Neuron (in vitro differentiated cells): ENCODE results near the gene ZFYVE28.

ENCODE experiments used
- H2AFZ ChIP-seq: one replicate; pipeline ENCODE4 v1.6.1; 2013; ENCODE audit warnings: low read depth, mild to moderate bottlenecking, inconsistent platforms, low read length, moderate library complexity
- H3K27me3 ChIP-seq: one replicate; pipeline ENCODE4 v1.6.1; 2013; ENCODE audit warnings: low read length; ENCODE audit not compliant: insufficient read depth
- H3K36me3 ChIP-seq: one replicate; pipeline ENCODE4 v1.6.1; 2013; ENCODE audit warnings: low read length; ENCODE audit not compliant: insufficient read depth
- H3K4me1 ChIP-seq: one replicate; pipeline ENCODE4 v1.6.1; 2013; ENCODE audit warnings: low read length; ENCODE audit not compliant: insufficient read depth
- H3K4me3 ChIP-seq: 2 replicates; pipeline ENCODE4 v1.5.1; 2013; ENCODE audit warnings: mild to moderate bottlenecking, low read length, moderate library complexity
- H3K9me3 ChIP-seq: one replicate; pipeline ENCODE4 v1.6.1; 2013; ENCODE audit warnings: low read length

The ZFYVE28 gene

DNA sequence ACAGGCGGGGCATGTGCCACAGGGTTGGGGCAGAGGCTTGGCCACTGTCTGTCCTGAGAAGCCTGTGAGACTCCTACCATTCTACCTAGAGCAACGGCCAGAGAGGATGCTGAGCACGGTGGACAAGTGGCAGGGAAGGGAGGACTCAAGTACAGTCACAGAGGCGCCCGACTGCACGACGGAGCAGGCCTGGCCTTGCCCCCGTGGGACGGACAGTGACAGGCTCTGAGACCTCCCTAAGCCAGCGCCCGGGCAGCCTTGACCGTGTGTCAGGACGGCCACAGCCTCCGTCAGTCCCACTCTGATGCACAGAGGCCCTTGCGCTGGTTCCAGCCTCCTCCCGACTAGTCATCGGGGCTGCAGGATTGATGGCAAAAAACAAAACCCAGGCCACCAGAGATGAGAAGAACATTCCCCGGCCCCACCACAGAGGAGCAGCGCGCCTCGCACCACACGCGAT, 119.9 kb downstream of the ZFYVE28 start:
- Histone ChIP-seq H3K4me1 (no peaks in the 10 kb centered on the region), H3K27me3 (peaks cover 7% of the 10 kb centered on the region), H3K4me3 (no peak overlapping the region), H2AFZ (no peak overlapping the region), H3K9me3 (peaks cover 7% of the 10 kb centered on the region), H3K36me3 (no peaks in the 10 kb centered on the region)

DNA sequence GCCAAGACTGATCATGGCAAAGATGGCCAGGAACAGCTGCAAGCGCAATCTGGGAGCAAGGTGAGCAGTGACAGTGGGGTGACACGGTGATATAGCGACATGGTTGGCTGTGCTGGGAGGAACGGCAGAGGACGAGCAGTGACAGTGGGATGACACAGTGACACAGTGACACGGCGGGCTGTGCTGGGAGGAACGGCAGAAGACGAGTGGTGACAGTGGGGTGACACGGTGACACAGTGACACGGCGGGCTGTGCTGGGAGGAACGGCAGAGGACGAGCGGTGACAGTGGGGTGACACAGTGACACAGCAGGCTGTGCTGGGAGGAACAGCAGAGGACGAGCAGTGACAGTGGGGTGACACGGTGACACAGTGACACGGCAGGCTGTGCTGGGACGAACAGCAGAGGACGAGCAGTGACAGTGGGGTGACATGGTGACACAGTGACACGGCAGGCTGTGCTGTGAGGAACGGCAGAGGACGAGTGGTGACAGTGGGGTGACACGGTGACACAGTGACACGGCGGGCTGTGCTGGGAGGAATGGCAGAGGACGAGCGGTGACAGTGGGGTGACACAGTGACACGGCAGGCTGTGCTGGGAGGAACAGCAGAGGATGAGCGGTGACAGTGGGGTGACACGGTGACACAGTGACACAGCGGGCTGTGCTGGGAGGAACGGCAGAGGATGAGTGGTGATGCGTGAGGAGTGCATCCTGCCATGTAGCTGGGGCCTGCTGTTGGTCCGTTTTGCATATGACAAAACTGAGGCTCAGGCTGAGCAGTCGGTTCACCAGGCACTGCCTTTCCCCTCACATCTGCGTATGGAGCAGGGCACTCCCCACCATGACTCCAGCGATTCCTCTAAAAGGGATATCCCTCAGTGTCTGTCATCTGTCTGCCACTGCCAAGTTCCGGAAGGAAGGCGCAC, 120.6 kb downstream of the ZFYVE28 start:
- Histone ChIP-seq H2AFZ (no peak overlapping the region), H3K4me1 (no peaks in the 10 kb centered on the region), H3K9me3 (peaks cover 7% of the 10 kb centered on the region), H3K27me3 (peaks cover 7% of the 10 kb centered on the region), H3K4me3 (no peak overlapping the region), H3K36me3 (no peaks in the 10 kb centered on the region)

DNA sequence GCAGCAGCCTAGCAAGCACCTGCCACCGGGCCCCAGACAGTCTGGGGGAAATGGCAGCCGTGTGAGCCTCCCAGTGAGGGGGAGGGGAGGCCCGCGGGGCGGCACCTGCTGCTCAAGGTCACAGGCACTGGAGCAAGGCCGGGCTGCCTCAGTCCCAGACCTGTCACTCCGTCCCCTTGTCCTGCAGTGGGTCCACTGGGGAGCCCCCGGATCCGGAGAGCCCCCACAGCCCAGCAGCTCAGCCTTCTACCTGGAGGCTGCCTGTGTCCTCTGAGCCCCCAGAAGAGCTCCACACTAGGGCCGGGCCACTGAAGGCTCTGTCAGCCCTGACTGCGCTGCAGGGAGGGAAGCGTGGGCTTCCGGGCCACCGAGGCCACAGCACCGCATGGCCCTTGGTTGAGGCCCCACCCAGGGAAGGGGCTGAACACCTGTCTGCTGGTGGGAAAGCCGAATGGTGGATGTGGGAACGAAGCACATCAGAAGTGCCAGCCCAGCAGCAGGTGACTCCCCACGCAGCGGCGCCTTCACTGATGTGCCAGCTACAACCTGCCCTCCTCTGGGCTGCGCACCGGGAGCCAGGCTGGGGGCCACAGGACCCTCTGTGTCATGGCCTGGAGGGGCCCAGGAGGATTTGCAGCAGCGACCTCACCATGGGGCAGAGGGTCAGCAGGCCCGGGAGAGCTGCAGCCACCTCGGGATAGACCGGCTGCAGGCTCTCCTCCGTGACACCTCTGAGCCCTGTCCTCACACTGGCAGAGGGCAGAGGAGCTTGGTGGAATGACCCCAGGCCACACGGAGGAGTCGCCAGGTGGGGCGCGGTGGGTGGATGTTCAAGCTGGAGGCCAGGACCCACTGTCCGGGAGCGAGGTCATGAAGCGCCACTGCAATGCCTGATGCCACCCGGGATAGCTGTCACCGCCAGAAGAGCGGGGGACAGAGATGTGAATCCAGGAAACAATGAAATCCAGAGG, 121.5 kb downstream of the ZFYVE28 start:
- Histone ChIP-seq H3K4me3 (no peak overlapping the region), H2AFZ (no peak overlapping the region), H3K27me3 (peaks cover 7% of the 10 kb centered on the region), H3K36me3 (no peaks in the 10 kb centered on the region), H3K9me3 (no peaks in the 10 kb centered on the region), H3K4me1 (no peaks in the 10 kb centered on the region)

DNA sequence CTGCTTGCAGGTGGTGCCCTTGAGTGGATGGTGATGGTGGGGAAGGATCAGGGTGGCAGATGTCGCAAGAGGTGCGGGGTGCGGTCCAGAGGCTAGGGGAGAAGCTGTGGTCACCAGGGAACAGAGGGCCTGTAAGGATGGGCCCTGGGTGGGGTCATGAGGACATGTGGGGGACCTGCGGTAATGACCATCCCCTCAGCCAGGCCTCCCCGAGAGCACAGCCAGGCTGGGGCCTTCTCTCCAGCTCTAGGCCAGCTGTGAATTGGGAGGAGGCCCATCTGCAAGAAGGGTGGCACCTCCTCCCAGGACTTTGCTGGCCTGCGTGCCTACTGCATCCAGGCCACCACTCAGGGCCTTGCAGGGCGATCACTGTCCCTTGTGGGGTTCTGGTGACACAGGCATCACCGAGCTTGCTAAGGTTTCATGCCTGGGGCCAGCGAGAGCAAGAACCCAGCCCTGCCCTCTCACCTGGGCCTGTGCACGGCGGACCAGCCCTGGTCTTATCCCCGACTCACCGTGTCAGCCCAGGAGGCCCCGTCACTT, 122.5 kb downstream of the ZFYVE28 start:
- no peaks in the 10 kb centered on the region for H3K4me1 ChIP-seq
- H3K9me3 ChIP-seq = no peaks in the 10 kb centered on the region
- no peak overlapping the region for H3K4me3 ChIP-seq
- H3K27me3 ChIP-seq = peaks cover 7% of the 10 kb centered on the region
- no peaks in the 10 kb centered on the region for H3K36me3 ChIP-seq
- no peak overlapping the region for H2AFZ ChIP-seq

DNA sequence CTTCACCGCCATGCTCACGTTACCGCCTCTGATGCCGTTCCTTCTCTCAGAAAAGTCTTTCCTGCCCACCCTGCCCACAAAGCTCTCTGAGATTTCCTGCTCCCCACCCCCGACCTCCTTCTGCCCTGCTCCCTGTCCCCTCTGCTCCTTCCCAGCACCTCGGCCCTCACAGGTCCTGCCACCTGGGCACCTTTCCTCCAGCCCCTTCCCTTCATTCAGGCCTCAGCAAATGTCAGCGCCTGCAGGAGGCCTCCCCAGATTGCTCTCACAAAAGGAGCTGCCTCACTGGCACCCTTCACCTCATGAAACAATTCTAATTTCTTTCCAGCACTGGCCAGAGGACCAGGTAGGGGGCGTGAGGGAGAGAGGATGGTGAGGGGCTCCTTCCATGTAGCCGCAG, 122.9 kb downstream of the ZFYVE28 start:
- no peak overlapping the region for H2AFZ ChIP-seq
- H3K36me3 ChIP-seq = no peaks in the 10 kb centered on the region
- H3K27me3 ChIP-seq = peaks cover 7% of the 10 kb centered on the region
- H3K9me3 ChIP-seq = no peaks in the 10 kb centered on the region
- H3K4me3 ChIP-seq = no peak overlapping the region
- H3K4me1 ChIP-seq = no peaks in the 10 kb centered on the region

DNA sequence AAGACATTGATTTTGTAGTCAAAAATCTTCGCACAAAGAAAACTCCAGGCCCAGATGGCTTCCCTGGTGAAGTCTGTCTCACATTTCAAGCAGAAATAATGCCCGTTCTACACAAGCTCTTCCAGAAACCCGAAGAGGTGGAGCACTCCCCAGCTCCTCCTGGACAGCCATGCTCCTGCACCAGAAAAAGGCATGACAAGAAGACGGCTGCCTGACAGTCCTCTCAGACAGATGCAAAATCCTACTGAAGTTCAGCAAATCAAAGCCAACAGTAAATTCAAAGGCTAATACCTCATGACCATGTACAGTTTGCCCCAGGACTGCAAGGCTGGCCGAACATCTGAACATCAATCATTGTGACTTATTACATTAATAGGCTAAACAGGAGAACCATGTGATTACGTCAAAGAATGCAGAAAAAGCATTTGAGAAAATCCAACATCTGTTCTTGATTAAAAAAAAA, 125.8 kb downstream of the ZFYVE28 start:
- Histone ChIP-seq H3K9me3 (no peaks in the 10 kb centered on the region), H2AFZ (no peak overlapping the region), H3K4me3 (no peak overlapping the region), H3K27me3 (peaks cover 5% of the 10 kb centered on the region), H3K36me3 (no peaks in the 10 kb centered on the region), H3K4me1 (no peaks in the 10 kb centered on the region)

DNA sequence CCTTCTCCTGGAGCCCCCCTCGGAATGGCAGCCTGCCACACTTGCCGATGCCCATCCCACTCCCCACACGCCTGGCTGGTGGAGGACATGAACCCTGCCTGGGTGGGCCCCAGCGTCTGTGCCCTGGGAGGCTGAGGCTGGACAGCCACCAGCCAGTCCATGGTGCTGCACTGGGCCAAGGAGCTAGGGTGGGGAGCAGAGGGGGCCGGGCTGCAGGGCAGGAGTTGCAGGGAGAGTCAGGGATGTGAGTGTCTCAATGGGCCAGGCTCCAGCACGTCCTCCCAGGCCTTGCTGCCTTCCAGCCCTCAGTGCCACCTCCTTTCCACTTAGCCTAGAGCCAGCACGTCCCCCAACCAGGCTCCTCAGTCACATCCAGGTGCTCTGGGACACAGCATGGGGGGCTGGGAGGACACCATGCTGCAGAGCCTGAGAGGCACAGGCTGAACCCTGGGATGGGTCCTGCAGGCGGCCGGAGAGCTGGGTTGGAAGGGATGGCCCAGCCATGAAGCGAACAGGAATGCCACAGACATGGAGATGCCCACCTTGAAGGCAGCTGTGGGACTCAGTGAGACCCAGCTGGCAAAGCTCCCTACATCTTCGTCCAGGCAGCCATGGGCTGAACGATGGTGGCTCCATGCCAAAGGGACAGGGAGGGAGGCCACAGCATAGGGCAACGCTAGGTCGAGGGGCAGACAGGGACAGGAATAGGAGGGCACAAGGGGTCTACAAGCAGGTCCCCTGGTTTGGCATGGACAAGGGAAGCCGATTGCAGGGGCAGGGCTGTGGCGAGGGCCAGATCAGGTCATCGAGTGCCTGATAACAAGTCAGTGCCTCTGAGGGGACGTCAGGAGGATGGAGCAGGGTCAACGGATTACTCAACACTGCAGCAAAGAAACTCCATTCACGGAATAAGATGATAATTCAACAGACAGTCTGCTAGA, 126.5 kb downstream of the ZFYVE28 start:
- H3K36me3 ChIP-seq = no peaks in the 10 kb centered on the region
- no peak overlapping the region for H2AFZ ChIP-seq
- no peak overlapping the region for H3K4me3 ChIP-seq
- H3K4me1 ChIP-seq = no peaks in the 10 kb centered on the region
- no peaks in the 10 kb centered on the region for H3K9me3 ChIP-seq
- H3K27me3 ChIP-seq = peaks cover 8% of the 10 kb centered on the region

DNA sequence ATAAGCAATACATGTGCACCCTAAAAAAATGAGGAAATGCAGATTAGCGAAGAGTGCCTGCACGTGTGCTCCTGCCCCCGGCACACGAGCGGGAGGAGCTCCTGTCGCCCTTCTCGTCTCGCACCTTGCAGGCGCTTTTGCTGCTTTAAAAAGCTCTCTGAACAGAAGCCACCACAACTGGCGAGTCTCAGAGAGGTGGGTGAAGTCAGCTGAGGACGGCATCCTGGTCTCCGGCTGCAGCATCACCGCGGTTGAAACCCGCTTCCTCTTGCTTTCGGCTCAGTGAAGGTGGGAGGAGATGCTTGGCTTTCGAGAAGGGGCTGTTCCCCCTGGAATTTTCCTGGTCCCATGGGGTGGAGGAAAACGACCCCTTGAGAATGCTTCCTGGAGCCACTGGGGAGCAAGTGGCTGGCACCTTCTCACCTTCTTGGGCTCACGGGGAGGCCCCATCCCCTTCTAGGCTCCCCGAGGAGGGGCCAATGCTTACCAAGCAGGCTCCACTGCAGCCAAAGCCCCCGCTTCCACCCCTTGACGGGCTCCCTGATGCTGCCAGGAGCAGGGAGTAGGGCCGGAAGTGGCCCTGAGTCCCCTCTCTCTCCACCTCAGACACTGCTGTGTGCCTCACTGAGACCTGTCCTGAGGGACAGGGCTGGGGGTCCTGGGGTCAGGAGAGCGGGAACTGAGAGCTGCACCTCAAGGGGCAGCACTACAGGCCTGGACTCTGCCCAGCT, 127.3 kb downstream of the ZFYVE28 start:
- H3K4me1 ChIP-seq = no peaks in the 10 kb centered on the region
- H3K27me3 ChIP-seq = peaks cover 9% of the 10 kb centered on the region
- no peak overlapping the region for H2AFZ ChIP-seq
- H3K4me3 ChIP-seq = no peak overlapping the region
- no peaks in the 10 kb centered on the region for H3K9me3 ChIP-seq
- no peaks in the 10 kb centered on the region for H3K36me3 ChIP-seq

DNA sequence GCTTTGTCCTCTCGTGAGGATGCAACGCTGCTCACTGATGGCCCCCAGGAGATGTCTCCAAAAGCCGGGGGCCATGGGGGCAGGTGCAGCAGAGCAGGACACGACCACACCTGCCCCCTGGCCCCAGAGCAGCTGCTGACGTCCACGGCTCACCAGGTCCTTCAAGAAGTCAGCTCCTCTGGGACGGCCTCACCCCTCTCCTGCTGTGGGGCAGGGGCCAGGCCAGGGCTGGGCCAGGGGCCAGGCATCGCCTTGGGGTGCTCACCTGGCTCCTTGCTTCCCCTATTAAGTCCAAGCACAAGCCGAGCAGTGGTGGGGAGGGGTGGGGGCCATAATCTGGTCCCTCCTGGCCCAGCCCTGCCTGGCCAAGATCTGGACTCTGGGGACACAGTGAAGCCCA, 128.0 kb downstream of the ZFYVE28 start:
- no peak overlapping the region for H2AFZ ChIP-seq
- no peaks in the 10 kb centered on the region for H3K36me3 ChIP-seq
- H3K4me3 ChIP-seq = no peak overlapping the region
- H3K4me1 ChIP-seq = no peaks in the 10 kb centered on the region
- no peaks in the 10 kb centered on the region for H3K9me3 ChIP-seq
- H3K27me3 ChIP-seq = peaks cover 10% of the 10 kb centered on the region

DNA sequence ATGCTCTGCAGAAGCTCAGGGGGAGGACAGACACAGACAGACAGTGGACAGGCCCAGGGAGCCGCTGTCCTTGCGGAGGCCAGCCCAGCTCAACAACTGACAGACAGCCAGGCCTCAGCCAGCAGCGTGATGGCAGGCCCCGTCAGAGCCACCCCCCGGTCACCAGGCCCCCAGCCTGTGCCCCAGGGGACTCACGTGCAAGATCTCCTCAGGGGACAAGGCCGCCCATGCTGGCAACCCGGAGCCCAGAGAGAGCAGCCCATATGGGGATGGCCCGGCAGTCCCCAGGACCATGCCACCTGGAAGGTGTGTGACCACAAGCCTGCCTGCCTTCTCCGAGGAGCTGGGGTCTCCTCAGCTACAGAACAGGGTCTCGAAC, 128.5 kb downstream of the ZFYVE28 start:
- H2AFZ ChIP-seq = no peak overlapping the region
- peaks cover 11% of the 10 kb centered on the region for H3K27me3 ChIP-seq
- no peak overlapping the region for H3K4me3 ChIP-seq
- no peaks in the 10 kb centered on the region for H3K36me3 ChIP-seq
- H3K4me1 ChIP-seq = no peaks in the 10 kb centered on the region
- no peaks in the 10 kb centered on the region for H3K9me3 ChIP-seq

DNA sequence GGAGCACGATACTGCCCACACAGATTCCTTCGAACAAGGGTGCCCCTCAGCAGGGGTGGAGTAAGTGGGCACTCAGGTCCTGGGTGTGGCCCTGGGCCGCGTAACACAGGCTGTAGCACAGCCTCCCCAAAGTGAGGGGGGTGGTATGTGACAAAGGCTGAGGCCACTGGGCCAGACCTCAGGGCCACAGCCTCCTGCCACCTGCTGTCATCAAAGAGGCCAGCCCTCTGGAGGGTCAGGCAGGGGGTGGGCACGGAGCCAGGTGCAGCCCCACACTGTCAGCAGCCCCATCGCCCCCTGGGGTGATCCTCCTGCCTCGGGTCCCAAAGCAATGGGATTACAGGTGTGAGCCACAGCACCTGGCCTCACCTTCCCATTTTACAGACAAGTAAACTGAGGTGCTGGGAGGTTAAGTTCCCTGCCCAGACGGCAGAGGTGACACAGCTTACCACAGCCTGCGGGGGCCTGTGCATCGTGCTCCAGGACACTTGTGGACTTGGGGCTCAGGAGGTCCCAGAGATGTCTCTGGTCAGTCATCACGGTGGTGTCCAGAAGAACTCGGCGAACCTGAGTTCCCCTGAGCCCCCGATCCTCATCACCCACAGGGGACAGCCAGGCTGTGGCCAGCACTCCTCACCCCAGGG, 129.0 kb downstream of the ZFYVE28 start:
- Histone ChIP-seq H3K4me1 (no peaks in the 10 kb centered on the region), H3K36me3 (no peaks in the 10 kb centered on the region), H3K4me3 (no peak overlapping the region), H3K9me3 (no peaks in the 10 kb centered on the region), H2AFZ (no peak overlapping the region), H3K27me3 (peaks cover 16% of the 10 kb centered on the region)
